HG03196 (cell line): ENCODE results near the gene CHDH.

Experiments
- ATAC-seq: cut with Tn5 transposase; IDR thresholded peaks from one replicate; pipeline ENCODE4 v1.9.1; 2021; ENCODE audit not compliant: unreplicated experiment

Gene CHDH

GRCh38 chr3:53792866-53793265 is 53.4 kb downstream of the CHDH start:
- no peak for ATAC-seq

- no peak for ATAC-seq
Observed at GRCh38 chr3:53791317-53791716, 54.9 kb downstream of the CHDH start.

- no peak for ATAC-seq
Observed at GRCh38 chr3:53790470-53790869, 55.7 kb downstream of the CHDH start.

- no peak for ATAC-seq
Observed at GRCh38 chr3:53789459-53789858, 56.8 kb downstream of the CHDH start.

DNA sequence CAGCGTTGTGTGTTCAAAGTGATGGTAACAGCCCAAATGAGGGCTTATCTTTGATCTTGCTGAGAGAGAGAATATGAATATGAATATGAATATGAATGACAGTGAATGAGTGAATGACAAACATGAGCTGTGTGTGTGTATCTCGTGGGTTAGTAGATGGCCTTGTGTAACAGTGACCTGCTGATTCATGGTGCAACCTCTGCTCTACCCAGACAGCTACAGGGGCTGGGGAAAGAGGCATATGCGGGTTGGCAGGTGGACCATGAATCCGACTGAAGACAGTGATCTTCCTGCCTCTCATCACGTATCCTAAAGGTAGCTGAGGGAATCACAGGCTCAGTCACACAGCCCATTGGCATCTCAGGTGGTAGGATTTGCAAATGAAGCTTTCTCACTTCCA is 58.2 kb downstream of the CHDH start:
- no peak for ATAC-seq

GRCh38 chr3:53787016-53787415 is 59.2 kb downstream of the CHDH start:
- ATAC-seq, result no peak

- no peak for ATAC-seq
Observed at GRCh38 chr3:53780806-53781205, 65.4 kb downstream of the CHDH start.

GRCh38 chr3:53780171-53780570 is 66.0 kb downstream of the CHDH start:
- ATAC-seq, result no peak

GRCh38 chr3:53778153-53778552 is 68.1 kb downstream of the CHDH start:
- no peak for ATAC-seq

- no peak for ATAC-seq
Observed at GRCh38 chr3:53777468-53777867, 68.8 kb downstream of the CHDH start.

GRCh38 chr3:53776494-53777101 is 69.6 kb downstream of the CHDH start:
- ATAC-seq, result no peak

DNA sequence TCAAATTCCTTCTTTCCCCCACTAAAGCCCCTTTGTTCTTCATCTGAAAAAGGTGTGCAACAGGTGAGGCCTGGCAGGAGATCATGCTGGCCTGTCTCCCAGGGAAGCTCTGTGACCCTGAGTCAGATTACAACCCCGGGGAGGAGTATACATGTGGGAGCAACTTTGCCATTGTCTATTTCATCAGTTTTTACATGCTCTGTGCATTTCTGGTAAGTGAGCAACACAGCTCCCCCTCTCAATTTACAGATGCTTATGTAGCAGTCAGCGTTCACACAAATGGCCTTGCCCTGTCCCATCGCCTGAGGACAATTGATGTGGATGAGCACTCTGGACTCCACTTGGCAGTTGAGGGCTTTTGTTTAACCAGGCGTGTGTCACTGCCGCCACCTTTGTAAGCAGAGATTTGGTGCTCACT is 70.4 kb downstream of the CHDH start:
- ATAC-seq, result no peak

DNA sequence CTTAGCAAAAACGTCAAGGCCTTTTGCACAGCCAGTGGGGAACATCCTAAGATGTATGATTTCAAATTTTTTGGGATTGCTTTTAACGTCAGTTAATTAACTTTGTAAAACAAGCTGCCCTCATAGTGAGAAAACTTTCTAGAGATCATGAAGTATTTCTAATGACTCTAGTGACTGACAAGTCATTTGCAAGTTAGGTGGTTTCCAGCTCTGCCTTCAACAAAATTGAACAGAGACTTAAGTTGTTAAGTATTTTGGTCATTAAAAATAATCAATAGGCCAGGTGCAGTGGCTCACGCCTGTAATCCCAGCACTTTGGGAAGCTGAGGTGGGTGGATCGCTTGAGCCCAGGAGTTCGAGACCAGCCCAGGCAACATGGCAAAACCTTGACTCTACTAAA is 71.2 kb downstream of the CHDH start:
- no peak for ATAC-seq

GRCh38 chr3:53774414-53774813 is 71.8 kb downstream of the CHDH start:
- no peak for ATAC-seq

GRCh38 chr3:53773611-53774368 is 72.4 kb downstream of the CHDH start:
- ATAC-seq, result peak; percentile 80

- ATAC-seq, result no peak
Observed at GRCh38 chr3:53773021-53773436, 73.2 kb downstream of the CHDH start.

GRCh38 chr3:53772562-53772961 is 73.7 kb downstream of the CHDH start:
- ATAC-seq, result no peak

- no peak for ATAC-seq
Observed at GRCh38 chr3:53768478-53769459, 77.5 kb downstream of the CHDH start.

DNA sequence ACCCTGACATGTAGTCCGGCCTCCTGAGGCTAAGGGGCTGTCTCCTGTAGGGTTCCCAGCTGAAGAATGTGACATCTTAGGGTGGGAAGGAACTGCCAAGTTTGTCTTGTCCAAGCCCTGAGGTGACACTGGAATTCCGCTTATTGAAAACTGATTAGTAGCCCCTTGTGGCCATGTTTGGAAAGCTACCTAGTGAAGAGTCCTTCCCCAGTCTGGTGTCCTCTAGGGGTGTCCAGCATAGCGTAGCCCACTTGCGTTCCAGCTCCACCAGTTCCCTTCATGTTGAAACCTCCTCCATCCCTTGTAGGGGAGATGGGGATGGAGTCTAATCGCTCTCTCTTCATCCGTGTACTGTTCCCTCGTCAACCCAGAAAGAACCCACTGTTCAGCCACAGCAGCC is 79.5 kb downstream of the CHDH start:
- ATAC-seq, result no peak

DNA sequence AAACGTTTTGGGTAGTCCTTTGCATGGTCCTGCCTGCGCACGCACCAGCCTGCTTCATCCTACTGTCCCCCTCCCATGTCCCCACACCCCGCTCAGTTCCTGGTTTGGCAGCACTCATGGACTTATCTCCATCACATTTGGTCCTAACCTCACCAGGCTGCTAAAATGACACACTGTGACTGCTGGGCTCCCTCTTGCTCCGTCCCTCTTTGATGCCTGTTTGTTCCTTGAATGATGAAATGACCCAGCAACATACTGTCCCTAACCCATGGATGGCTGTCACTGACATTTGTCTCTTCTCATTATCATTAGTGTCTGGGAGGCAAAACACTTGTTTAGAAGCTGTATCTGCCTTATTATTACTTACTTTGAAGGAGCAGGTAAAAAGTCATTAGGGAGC is 80.5 kb downstream of the CHDH start:
- no peak for ATAC-seq

DNA sequence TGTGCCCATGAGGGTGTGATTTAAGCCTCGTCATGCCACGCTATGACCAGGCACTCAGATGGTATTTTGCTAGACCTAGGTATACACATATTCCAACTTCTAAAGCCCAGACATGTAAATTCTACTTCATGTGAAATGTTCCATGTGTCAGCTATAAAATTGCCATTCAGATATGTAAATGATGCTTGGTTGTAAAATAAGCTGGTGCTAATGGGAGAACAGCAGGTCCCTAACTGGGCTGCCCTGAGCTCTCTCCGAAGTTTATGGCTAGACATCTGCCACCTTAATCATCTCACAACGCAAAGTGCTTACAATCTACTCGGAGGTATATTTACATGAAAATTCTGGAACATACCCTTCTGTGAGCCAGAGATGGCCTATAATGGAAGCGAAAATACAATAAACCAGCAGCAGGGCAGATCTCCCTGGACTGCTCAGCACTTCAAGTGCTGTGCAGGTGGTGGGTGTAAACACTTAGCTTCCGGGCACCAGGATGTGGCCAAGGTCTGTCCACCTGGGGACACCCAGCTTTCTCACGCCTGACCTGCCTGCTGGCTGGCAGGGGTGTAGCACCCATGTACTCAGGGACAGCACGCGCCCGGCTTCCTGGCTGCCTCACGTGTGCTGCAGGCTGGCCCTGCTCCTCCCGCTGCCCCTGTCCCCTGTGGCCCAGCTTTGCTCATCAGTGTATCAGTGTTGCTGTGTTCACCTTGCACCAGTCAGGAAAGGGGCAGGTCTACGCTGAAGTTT is 82.0 kb downstream of the CHDH start:
- no peak for ATAC-seq
